ENCODE results near the gene GAB1. TPM values are rescaled to one million over a fixed set of nuclear protein-coding genes. Genes with fewer than 3 reads are reported as not detected.
A peak's percentile ranks its signal among the peaks of the same experiment; 100 is the strongest.

The GAB1 gene
- total and polyA plus RNA-seq, 2 of the 8 experiments (the other 6 are each of a cell fraction or from before 2014, with no cell fraction given) = 6.8 to 21.3 TPM

DNA sequence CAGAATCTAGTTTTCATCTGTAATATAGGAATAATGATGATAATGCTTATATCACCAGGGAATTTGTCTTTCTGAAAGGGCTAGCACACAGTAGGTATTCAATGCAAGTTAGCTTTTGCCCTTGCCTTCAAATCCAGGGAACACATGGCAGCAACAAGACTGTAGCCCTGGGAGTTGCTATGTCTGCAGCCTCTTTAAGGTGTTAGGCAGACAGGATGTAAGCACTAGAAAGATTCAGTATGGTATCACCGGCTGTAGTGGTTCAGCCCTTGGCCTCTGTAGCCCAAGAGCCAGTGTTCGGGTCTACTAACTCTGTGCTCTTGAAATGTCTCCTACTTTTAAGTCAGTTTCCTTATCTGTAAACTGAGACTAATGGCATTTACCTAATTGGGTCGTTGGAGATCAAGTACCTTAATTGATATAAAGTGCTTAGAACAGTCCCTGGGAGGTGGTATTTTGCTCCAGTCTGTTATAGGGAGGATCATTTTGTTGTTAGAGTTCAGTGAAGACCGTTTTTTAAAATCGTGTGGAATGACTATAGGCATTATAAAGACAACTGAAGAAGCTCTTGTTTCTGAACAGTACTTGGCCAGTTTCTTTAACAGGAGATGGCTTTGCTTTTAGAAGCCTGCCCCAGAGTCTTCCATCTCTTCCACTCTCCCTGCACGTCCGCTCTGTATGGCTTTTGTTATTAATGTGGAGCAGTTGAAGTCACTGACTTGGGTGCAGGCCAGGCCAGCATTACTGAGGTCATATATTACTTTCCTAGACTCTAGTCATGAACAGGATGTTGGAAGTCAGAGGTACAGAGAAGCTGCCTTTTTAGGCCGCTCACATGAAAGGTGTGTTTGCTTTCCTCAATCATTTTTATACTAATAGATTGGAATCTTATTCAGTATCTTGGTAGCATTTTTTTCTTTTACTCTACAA lies 44.8 kb downstream of the GAB1 start:
- FAIRE-seq (no peak), DNase-seq (ENCODE audit: low read depth in 1 of 2, low spot score in 2 of 2) (no peak)
- Histone ChIP-seq H2BK5ac (ENCODE audit: low read depth, low read length) (peak overlapping the region; percentile 13; the same call in 1 of the 2 replicates), H3K14ac (ENCODE audit: insufficient read length) (no peak overlapping the region), H3K4me2 (ENCODE audit: insufficient read depth in 1 of 2, low read depth in 2 of 2, low read length in 2 of 2) (no peak overlapping the region), H3K23me2 (ENCODE audit: low read depth, low read length) (no peaks in the 10 kb centered on the region), H2BK15ac (ENCODE audit: low read length) (no peak overlapping the region), H4K20me1 (replicated peaks in 1 of 2; ENCODE audit: control insufficient read depth in 1 of 2, insufficient read depth in 2 of 2, low read length in 2 of 2) (peaks cover 0 to 2% of the 10 kb centered on the region in 2 experiments), H4K91ac (replicated peaks; ENCODE audit: insufficient read length, low read length) (no peak overlapping the region), H3K23ac (ENCODE audit: insufficient read length) (no peak overlapping the region), H3K79me1 (ENCODE audit: low read depth, low read length) (no peaks in the 10 kb centered on the region; the same call in 1 of the 2 replicates), H4K8ac (ENCODE audit: extremely low read depth, insufficient read depth, low read length) (no peak overlapping the region), H2AFZ (ENCODE audit: low read length) (no peak overlapping the region), H2BK20ac (ENCODE audit: low read length) (no peak overlapping the region), H2BK12ac (ENCODE audit: low read depth, low read length) (no peak overlapping the region; the same call in 1 of the 2 replicates), H3K18ac (ENCODE audit: extremely low read depth, low read length) (no peak overlapping the region), H3K4me3 (ENCODE audit: extremely low read depth in 1 of 4, insufficient read depth in 2 of 4, low read depth in 3 of 4, low read length in 4 of 4) (no peak overlapping the region), H3K36me3 (ENCODE audit: control insufficient read depth in 2 of 4, insufficient read depth in 4 of 4, low read length in 3 of 4) (no peaks in the 10 kb centered on the region), H3K56ac (replicated peaks; ENCODE audit: insufficient read length, low read depth, low read length) (no peak overlapping the region), H3K4me1 (replicated peaks in 1 of 4; ENCODE audit: control insufficient read depth in 3 of 4, insufficient read depth in 4 of 4, low read length in 3 of 4) (peaks cover 2 to 15% (median 8%) of the 10 kb centered on the region in 4 experiments; a peak in 4 of 7 replicates), H3K9ac (replicated peaks in 1 of 4; ENCODE audit: extremely low read depth in 1 of 4, low read depth in 3 of 4, low read length in 3 of 4) (peak overlapping the region in 1 of 4 experiments; percentile 36; a peak in 2 of 7 replicates), H3K27ac (ENCODE audit: low read depth, low read length) (no peak overlapping the region), H2AK5ac (ENCODE audit: low read depth, low read length) (no peak overlapping the region), H3K9me3 (ENCODE audit: insufficient read depth in 2 of 2, low read depth in 1 of 2, low read length in 1 of 2) (no peaks in the 10 kb centered on the region), H3K27me3 (replicated peaks in 1 of 4; ENCODE audit: control insufficient read depth in 3 of 4, extremely low read depth in 1 of 4, insufficient read depth in 3 of 4, low read length in 3 of 4) (no peaks in the 10 kb centered on the region), H3K79me2 (ENCODE audit: control insufficient read depth in 1 of 2, insufficient read depth in 2 of 2, low read length in 2 of 2) (peaks cover 0 to 30% of the 10 kb centered on the region in 2 experiments; a peak in 2 of 4 replicates), H4K5ac (ENCODE audit: insufficient read length, low read depth, low read length) (no peak overlapping the region), H3K4ac (replicated peaks; ENCODE audit: insufficient read length, low read depth, low read length) (no peak overlapping the region), H2BK120ac (replicated peaks; ENCODE audit: low read depth, low read length) (no peak overlapping the region)
- 68% methylated on average over 8 of the region's 8 CpGs; no CpG with 5 or more reads in 1 of the 2 experiments for whole genome bisulfite sequencing, 2 experiments (ENCODE audit: extremely low coverage in 1 of 2, insufficient coverage in 1 of 2, insufficient read length in 1 of 2, insufficient replicate concordance in 2 of 2, low coverage in 1 of 2, low lambda C conversion rate in 2 of 2, missing lambda C conversion rate in 1 of 2)
- TF ChIP-seq, protein P1, sequence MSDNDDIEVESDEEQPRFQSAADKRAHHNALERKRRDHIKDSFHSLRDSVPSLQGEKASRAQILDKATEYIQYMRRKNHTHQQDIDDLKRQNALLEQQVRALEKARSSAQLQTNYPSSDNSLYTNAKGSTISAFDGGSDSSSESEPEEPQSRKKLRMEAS (IDR thresholded peaks at IDR 0.05) = peak; percentile 83
- TF ChIP-seq TAF1 (IDR thresholded peaks at IDR 0.05; ENCODE audit: low read depth, low read length) = no peak
- no peak for TF ChIP-seq NRF1 (IDR thresholded peaks at IDR 0.05; ENCODE audit: low read depth, low read length)
- no peak for TF ChIP-seq HDAC2 (IDR thresholded peaks at IDR 0.05; ENCODE audit: borderline replicate concordance in 1 of 2, low read depth in 2 of 2, low read length in 2 of 2)
- TF ChIP-seq, protein P2, sequence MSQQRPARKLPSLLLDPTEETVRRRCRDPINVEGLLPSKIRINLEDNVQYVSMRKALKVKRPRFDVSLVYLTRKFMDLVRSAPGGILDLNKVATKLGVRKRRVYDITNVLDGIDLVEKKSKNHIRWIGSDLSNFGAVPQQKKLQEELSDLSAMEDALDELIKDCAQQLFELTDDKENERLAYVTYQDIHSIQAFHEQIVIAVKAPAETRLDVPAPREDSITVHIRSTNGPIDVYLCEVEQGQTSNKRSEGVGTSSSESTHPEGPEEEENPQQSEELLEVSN (IDR thresholded peaks at IDR 0.05) = peak; percentile 83
- ChIA-PET CTCF (ENCODE audit: partially characterized antibody) (no interaction called here), POLR2A (ENCODE audit: partially characterized antibody) (interaction anchor here (1.9 kb wide), 1 partner anchor 10 kb away, joined by 5 read pairs; no protein-coding TSS in a partner anchor)
